K562 (cell line): ENCODE data around the gene DIO3. TPM values are rescaled to one million over a fixed set of nuclear protein-coding genes. Genes with fewer than 3 reads are reported as not detected.

ENCODE experiments used
- ATAC-seq: fragments of 200-7000 bp; cut with Tn5 transposase; 3 replicates; pipeline ENCODE4 v1.9.1; 2020; ENCODE audit warnings: moderate library complexity
- BruUV-seq: library from RNA; stranded (reverse); fragments of 400-500 nt; replicated peaks from 2 replicates; lab custom pipeline; 2021; lab: Mats Ljungman, UMichigan
- CTCF ChIA-PET: fragments of 300-600 bp; formaldehyde crosslinking; extraction: SDS; loops from one replicate; lab custom pipeline; 2021; ENCODE audit warnings: low intra/inter-chr PET ratio; lab: Yijun Ruan, JAX
- POLR2A ChIA-PET: fragments of 300-600, 350-650 bp; sonication (Branson Sonifier 250); formaldehyde crosslinking; extraction: SDS; loops from one replicate; lab custom pipeline; 2021; ENCODE audit warnings: antibody characterized with exemption, inconsistent platforms; lab: Yijun Ruan, JAX
- DNase-seq, 4 experiments: peaks; one replicate each; pipeline versions ENCODE4 v3.0.0 to v3.0.0-alpha.2; 2011 to 2018; ENCODE audit warnings: low spot score in 3 of 4, mixed read lengths in 3 of 4; ENCODE audit errors: extremely low read depth in 1 of 4
- FAIRE-seq: peaks from 2 replicates; lab custom pipeline; 2011; peaks lifted over from hg19 to GRCh38; lab: Jason Lieb, UNC
- H2AFZ ChIP-seq: 2 replicates; pipeline ENCODE4 v1.6.0; 2011; ENCODE audit warnings: low read depth, low read length, control low read depth, inconsistent platforms
- H3K27ac ChIP-seq: fragments of 200-600 bp; 3 replicates; pipeline ENCODE4 v1.8.0; 2011; ENCODE audit warnings: low read depth, mild to moderate bottlenecking, control low read depth, inconsistent platforms, low read length, moderate library complexity, mixed read lengths; ENCODE audit errors: extremely low read depth
- H3K27me3 ChIP-seq, 2 experiments: fragments of 300-600 bp in 1 of 2; 2 replicates in 1 of 2; 3 replicates in 1 of 2; pipeline versions ENCODE4 v1.6.0 to v1.8.0; 2011; ENCODE audit warnings: inconsistent platforms in 2 of 2, low read length in 2 of 2, mild to moderate bottlenecking in 1 of 2, mixed read lengths in 1 of 2, moderate library complexity in 1 of 2; ENCODE audit not compliant: control insufficient read depth in 2 of 2, insufficient read depth in 2 of 2
- H3K36me3 ChIP-seq: fragments of 300-600 bp; 3 replicates; pipeline ENCODE4 v1.8.0; 2011; ENCODE audit warnings: mild to moderate bottlenecking, low read length, inconsistent platforms; ENCODE audit not compliant: control insufficient read depth, insufficient read depth
- H3K4me1 ChIP-seq, 2 experiments: fragments of 200-600 bp in 1 of 2; replicated peaks in 1 of 2; 2 replicates in 1 of 2; 3 replicates in 1 of 2; pipeline versions ENCODE4 v1.5.1 to v1.8.0; 2011; ENCODE audit warnings: inconsistent platforms in 2 of 2, low read length in 2 of 2, mild to moderate bottlenecking in 1 of 2, mixed read lengths in 1 of 2, moderate library complexity in 1 of 2; ENCODE audit not compliant: control insufficient read depth in 2 of 2, insufficient read depth in 2 of 2
- H3K4me2 ChIP-seq: 2 replicates; pipeline ENCODE4 v1.6.1; 2011; ENCODE audit warnings: low read length, control low read depth, inconsistent platforms, mixed read lengths; ENCODE audit not compliant: insufficient read depth
- H3K4me3 ChIP-seq: fragments of 200-600 bp; sonication (generic), shearing (Covaris generic); 2 replicates; pipeline ENCODE4 v1.5.1; 2016; ENCODE audit warnings: control low read depth, inconsistent platforms
- H3K79me2 ChIP-seq: fragments of 200-600 bp; 3 replicates; pipeline ENCODE4 v1.8.0; 2011; ENCODE audit warnings: low read length, inconsistent platforms; ENCODE audit not compliant: control insufficient read depth, insufficient read depth
- H3K9ac ChIP-seq, 2 experiments: 2 replicates each; pipeline versions ENCODE4 v1.6.0 to v1.6.1; 2011; ENCODE audit warnings: low read depth in 2 of 2, low read length in 2 of 2, control low read depth in 1 of 2, inconsistent platforms in 1 of 2, mild to moderate bottlenecking in 1 of 2, mixed read lengths in 1 of 2; ENCODE audit not compliant: insufficient read depth in 1 of 2
- H3K9me1 ChIP-seq: one replicate; pipeline ENCODE4 v1.6.0; 2011; ENCODE audit warnings: inconsistent platforms, mild to moderate bottlenecking, low read length, moderate library complexity; ENCODE audit not compliant: control insufficient read depth, insufficient read depth
- H3K9me3 ChIP-seq: replicated peaks from 2 replicates; pipeline ENCODE4 v1.5.1; 2011; ENCODE audit warnings: low read depth, low read length, inconsistent platforms; ENCODE audit not compliant: control insufficient read depth, insufficient read depth
- H4K20me1 ChIP-seq: replicated peaks from 2 replicates; pipeline ENCODE4 v1.6.1; 2011; ENCODE audit warnings: low read length, inconsistent platforms, mixed read lengths; ENCODE audit not compliant: control insufficient read depth, insufficient read depth
- ATF7 ChIP-seq: fragments of 450-650 bp; IDR thresholded peaks from 2 replicates; pipeline ENCODE4 v1.7.1; 2014; ENCODE audit warnings: mild to moderate bottlenecking, moderate library complexity
- CSDE1 ChIP-seq, 2 experiments: fragments of 450-650 bp; IDR thresholded peaks; 2 replicates each; pipeline ENCODE4 v1.6.1; 2016; ENCODE audit warnings: mild to moderate bottlenecking in 1 of 2
- FOXO4 ChIP-seq: fragments of 450-650 bp; formaldehyde crosslinking; IDR thresholded peaks from 2 replicates; pipeline ENCODE4 v1.4.0; 2020; ENCODE audit warnings: mild to moderate bottlenecking, moderate library complexity
- HNRNPLL ChIP-seq: fragments of 200-400 bp; formaldehyde crosslinking; IDR thresholded peaks from 2 replicates; pipeline ENCODE4 v1.6.1; 2017; ENCODE audit warnings: low read length, low read depth, mild to moderate bottlenecking; ENCODE audit not compliant: poor library complexity, severe bottlenecking
- NFYB ChIP-seq: IDR thresholded peaks from 2 replicates; pipeline ENCODE4 v1.6.1; 2011; ENCODE audit warnings: mild to moderate bottlenecking, moderate library complexity; ENCODE audit not compliant: insufficient read length; ENCODE audit errors: extremely low read depth
- PRMT5 ChIP-seq: sonication (generic); formaldehyde crosslinking; IDR thresholded peaks from 2 replicates; pipeline ENCODE4 v1.5.0; 2020; ENCODE audit warnings: missing genetic modification reagents
- RAD51 ChIP-seq: fragments of 450-650 bp; IDR thresholded peaks from 2 replicates; pipeline ENCODE4 v1.7.1; 2016; ENCODE audit warnings: low read depth, mild to moderate bottlenecking, borderline replicate concordance
- RERE ChIP-seq: sonication (generic); formaldehyde crosslinking; IDR thresholded peaks from 2 replicates; pipeline ENCODE4 v1.8.0; 2023; ENCODE audit warnings: missing genetic modification reagents, mild to moderate bottlenecking, borderline replicate concordance
- RUNX1 ChIP-seq: sonication (generic); IDR thresholded peaks from 2 replicates; pipeline ENCODE4 v1.6.1; 2016; ENCODE audit warnings: antibody characterized with exemption, low read depth
- TFAM ChIP-seq: fragments of 250-450 bp; sonication (Bioruptor Pico); conservative IDR thresholded peaks from 2 replicates; pipeline ENCODE4 v1.5.0; 2021; ENCODE audit warnings: mild to moderate bottlenecking, moderate library complexity
- TRIM28 ChIP-seq: fragments of 450-650 bp; IDR thresholded peaks from 2 replicates; pipeline ENCODE4 v1.6.1; 2017
- ZNF146 ChIP-seq: IDR thresholded peaks from one replicate; pipeline ENCODE4 v1.6.1; 2018; ENCODE audit warnings: missing compliant biosample characterization; ENCODE audit not compliant: unreplicated experiment
- WGBS: fragments of 100-300 bp; shearing (Covaris generic); methylation state at CpG from one replicate; pipeline ENCODE4 v1.1.6; 2016; ENCODE audit warnings: low coverage, mixed read lengths; ENCODE audit not compliant: insufficient coverage; ENCODE audit errors: missing lambda C conversion rate; 5-methylcytosine and 5-hydroxymethylcytosine counted together
- in situ Hi-C: fragments of 300-500 bp; cut with MboI; formaldehyde crosslinking; loops from 4 replicates; pipeline ENCODE4 v1.15.0; 2018; ENCODE audit warnings: inconsistent platforms, mixed read lengths
- intact Hi-C: fragments of 100-400 bp; cut with micrococcal nuclease; formaldehyde crosslinking; loops from 2 replicates; pipeline ENCODE4 v1.14.2; 2022
- polyA plus RNA-seq, 8 experiments: library from polyadenylated mRNA; depleted of rRNA in 4 of 8; stranded (reverse) in 5 of 8; unstranded in 3 of 8; fragments of >200 nt; fragmentation: Nextera tagmentation in 2 of 8; fragmentation: Illumina TruSeq in 1 of 8; extraction: Ambion mirVana in 2 of 8; extraction: Trizol in 1 of 8; gene quantifications; 2 replicates each; pipeline versions ENCODE4 v1.2.1 to v1.2.3, GENCODE V29; 2011 to 2014; ENCODE audit warnings: inconsistent platforms in 1 of 8, missing spikeins in 1 of 8
- total RNA-seq, 7 experiments: library from RNA; depleted of rRNA in 6 of 7; stranded (reverse); fragments of >200 nt in 6 of 7; fragmentation: Illumina TruSeq in 2 of 7; extraction: Trizol in 2 of 7; gene quantifications; 2 replicates each; pipeline versions ENCODE4 v1.2.1 to v1.2.3, GENCODE V29; 2011 to 2021; ENCODE audit warnings: low replicate concordance in 1 of 7

DIO3 gene
- total and polyA plus RNA-seq, 9 of the 15 experiments (the other 6 are each of a cell fraction or from before 2014, with no cell fraction given) = not detected

- no peak overlapping the region for H2AFZ ChIP-seq
- BruUV-seq = no TSS peak
- intact Hi-C loops (no loop called here), in situ Hi-C loops (no loop called here)
- no peak overlapping the region for H3K4me3 ChIP-seq
- no peak overlapping the region for H3K27ac ChIP-seq
- no peaks in the 10 kb centered on the region for H3K9me1 ChIP-seq
- no peaks in the 10 kb centered on the region; a peak in 1 of 5 replicates for H3K4me1 ChIP-seq
- ChIA-PET CTCF (no interaction called here), POLR2A (no interaction called here)
- H3K27me3 ChIP-seq = peaks cover 0 to 11% of the 10 kb centered on the region in 2 experiments; a peak in 1 of 5 replicates
- no peak overlapping the region for H3K9ac ChIP-seq
- no peak overlapping the region for H3K4me2 ChIP-seq
- TF ChIP-seq RERE (CRISPR knock-in tag) = no peak
- TF ChIP-seq FOXO4 (CRISPR knock-in tag) = no peak
- TF ChIP-seq ZNF146 = no peak
- TF ChIP-seq HNRNPLL = no peak
- TF ChIP-seq TFAM (CRISPR knock-in tag) = no peak
- no peak for TF ChIP-seq RUNX1
- no peak for TF ChIP-seq CSDE1 (IDR thresholded peaks at IDR 0.05)
- no peak for TF ChIP-seq PRMT5
- no peak for TF ChIP-seq RAD51
- no peak for TF ChIP-seq ATF7
- no peak for TF ChIP-seq NFYB
- no peak for TF ChIP-seq TRIM28
- H3K36me3 ChIP-seq = no peaks in the 10 kb centered on the region
- FAIRE-seq = no peak
- ATAC-seq = no peak
- H3K9me3 ChIP-seq = no peaks in the 10 kb centered on the region
- no peaks in the 10 kb centered on the region for H4K20me1 ChIP-seq
- no peak for DNase-seq
- 25% methylated on average over 3 of the region's 4 CpGs for WGBS
- H3K79me2 ChIP-seq = no peaks in the 10 kb centered on the region
Observed at GRCh38 chr14:101595349-101595748, 34.1 kb downstream of the DIO3 start.
